ENCODE measurements around the gene ELP5. TPM values are rescaled to one million over a fixed set of nuclear protein-coding genes. Genes with fewer than 3 reads are reported as not detected.

The ELP5 gene
- 23.7 and 28.2 TPM in 2 replicates for total RNA-seq (2014; rRNA removed; shearing (Covaris generic))

GRCh38 chr17:7252176-7253043 lies at the start of gene ELP5:
TSS of gene ELP5 (plus strand) at chr17:7252215. CDS start at chr17:7252551, 336 bp downstream.
- DNase-seq (ENCODE audit: low read depth), result peak; percentile 89

GRCh38 chr17:7203391-7203790 lies 48.6 kb upstream of the ELP5 start:
- DNase-seq (ENCODE audit: low read depth), result no peak

GRCh38 chr17:7204336-7204735 lies 47.7 kb upstream of the ELP5 start:
- DNase-seq (ENCODE audit: low read depth), result no peak

- peak; percentile 60 for DNase-seq (ENCODE audit: low read depth)
Observed at GRCh38 chr17:7204828-7205461, 47.1 kb upstream of the ELP5 start.

GRCh38 chr17:7205561-7205960 lies 46.5 kb upstream of the ELP5 start:
- DNase-seq (ENCODE audit: low read depth), result no peak

- no peak for DNase-seq (ENCODE audit: low read depth)
Observed at GRCh38 chr17:7207120-7208001, 44.7 kb upstream of the ELP5 start.

- no peak for DNase-seq (ENCODE audit: low read depth)
Observed at GRCh38 chr17:7208027-7208571, 43.9 kb upstream of the ELP5 start.

GRCh38 chr17:7208754-7209460 lies 43.1 kb upstream of the ELP5 start:
- DNase-seq (ENCODE audit: low read depth), result no peak

GRCh38 chr17:7211491-7212273 lies 40.3 kb upstream of the ELP5 start:
- no peak for DNase-seq (ENCODE audit: low read depth)

- DNase-seq (ENCODE audit: low read depth), result peak; percentile 71
Observed at GRCh38 chr17:7213895-7214299, 38.1 kb upstream of the ELP5 start.

GRCh38 chr17:7214300-7215135 lies 37.5 kb upstream of the ELP5 start:
- DNase-seq (ENCODE audit: low read depth), result peak; percentile 92

GRCh38 chr17:7215136-7215638 lies 36.8 kb upstream of the ELP5 start:
- no peak for DNase-seq (ENCODE audit: low read depth)

GRCh38 chr17:7215652-7216180 lies 36.3 kb upstream of the ELP5 start:
- no peak for DNase-seq (ENCODE audit: low read depth)

- no peak for DNase-seq (ENCODE audit: low read depth)
Observed at GRCh38 chr17:7216242-7217112, 35.5 kb upstream of the ELP5 start.

GRCh38 chr17:7217113-7217987 lies 34.7 kb upstream of the ELP5 start:
- DNase-seq (ENCODE audit: low read depth), result peak; percentile 72

- DNase-seq (ENCODE audit: low read depth), result no peak
Observed at GRCh38 chr17:7218166-7218565, 33.8 kb upstream of the ELP5 start.

- no peak for DNase-seq (ENCODE audit: low read depth)
Observed at GRCh38 chr17:7218758-7219157, 33.3 kb upstream of the ELP5 start.

Data from RPMI7951 (cell line).